Sigmoid colon (tissue), 4 donors: ENCODE measurements around the gene TAF11L3.
"Not testable (repeated sequence)": the region's sequence is repeated elsewhere in the genome, so short reads cannot be mapped to it uniquely, and the experiment has no call there.

Source experiments
- EP300 ChIP-seq, 4 donors: sonication (generic); formaldehyde crosslinking; IDR thresholded peaks; one replicate each; pipeline ENCODE4 v1.6.1; 2017; ENCODE audit warnings: antibody characterized with exemption in 4 of 4
- POLR2A ChIP-seq, 2 donors: fragments of 450-650 bp; IDR thresholded peaks; one replicate each; pipeline ENCODE4 v1.6.1; 2016; ENCODE audit warnings: antibody characterized with exemption in 2 of 2, mild to moderate bottlenecking in 2 of 2, moderate library complexity in 2 of 2
- TF ChIP-seq, protein P1 (sequence below), 4 experiments: fragments of 450-650 bp in 3 of 4; fragments of 200-600 bp in 1 of 4; IDR thresholded peaks; one replicate each; pipeline ENCODE4 v1.5.1; 2016 to 2019; ENCODE audit warnings: antibody characterized with exemption in 4 of 4, mild to moderate bottlenecking in 3 of 4, moderate library complexity in 2 of 4

DNA sequence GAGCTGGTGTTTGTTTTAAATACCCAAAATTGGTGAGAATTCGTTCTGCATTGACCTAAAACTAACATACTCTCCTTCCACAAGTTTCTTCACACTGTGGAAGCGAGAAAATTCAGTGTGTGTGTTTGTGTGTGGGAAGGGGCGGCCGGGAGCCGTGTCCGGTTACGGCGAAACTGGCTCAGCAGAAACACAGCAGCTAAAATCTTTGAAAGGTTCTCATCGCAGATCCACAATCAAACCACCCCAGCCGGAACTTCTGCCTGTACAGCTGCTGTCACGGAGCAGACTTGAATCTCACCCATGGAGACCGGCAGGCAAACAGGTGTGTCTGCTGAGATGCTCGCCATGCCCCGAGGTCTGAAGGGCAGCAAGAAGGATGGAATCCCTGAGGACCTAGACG is 6.8 kb downstream of the TAF11L3 start, which contains the start of gene TAF11L5:
- not testable (repeated sequence) for TF ChIP-seq POLR2A, EP300 (IDR thresholded peaks at IDR 0.05)
- TF ChIP-seq, protein P1, sequence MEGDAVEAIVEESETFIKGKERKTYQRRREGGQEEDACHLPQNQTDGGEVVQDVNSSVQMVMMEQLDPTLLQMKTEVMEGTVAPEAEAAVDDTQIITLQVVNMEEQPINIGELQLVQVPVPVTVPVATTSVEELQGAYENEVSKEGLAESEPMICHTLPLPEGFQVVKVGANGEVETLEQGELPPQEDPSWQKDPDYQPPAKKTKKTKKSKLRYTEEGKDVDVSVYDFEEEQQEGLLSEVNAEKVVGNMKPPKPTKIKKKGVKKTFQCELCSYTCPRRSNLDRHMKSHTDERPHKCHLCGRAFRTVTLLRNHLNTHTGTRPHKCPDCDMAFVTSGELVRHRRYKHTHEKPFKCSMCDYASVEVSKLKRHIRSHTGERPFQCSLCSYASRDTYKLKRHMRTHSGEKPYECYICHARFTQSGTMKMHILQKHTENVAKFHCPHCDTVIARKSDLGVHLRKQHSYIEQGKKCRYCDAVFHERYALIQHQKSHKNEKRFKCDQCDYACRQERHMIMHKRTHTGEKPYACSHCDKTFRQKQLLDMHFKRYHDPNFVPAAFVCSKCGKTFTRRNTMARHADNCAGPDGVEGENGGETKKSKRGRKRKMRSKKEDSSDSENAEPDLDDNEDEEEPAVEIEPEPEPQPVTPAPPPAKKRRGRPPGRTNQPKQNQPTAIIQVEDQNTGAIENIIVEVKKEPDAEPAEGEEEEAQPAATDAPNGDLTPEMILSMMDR (IDR thresholded peaks at IDR 0.05), result not testable (repeated sequence)
